Activated T-cell treated with anti-CD3 and anti-CD28 coated beads for 1 hour (primary cell): Measurements from ENCODE around the gene CDH13.

Experiments used
- DNase-seq: peaks from one replicate; pipeline ENCODE4 v3.0.0-alpha.2; 2020; ENCODE audit warnings: low read depth

The CDH13 gene

GRCh38 chr16:82626791-82627261, at the start of gene CDH13:
TSS of gene CDH13 (plus strand) at chr16:82626969.
- DNase-seq: no peak

DNA sequence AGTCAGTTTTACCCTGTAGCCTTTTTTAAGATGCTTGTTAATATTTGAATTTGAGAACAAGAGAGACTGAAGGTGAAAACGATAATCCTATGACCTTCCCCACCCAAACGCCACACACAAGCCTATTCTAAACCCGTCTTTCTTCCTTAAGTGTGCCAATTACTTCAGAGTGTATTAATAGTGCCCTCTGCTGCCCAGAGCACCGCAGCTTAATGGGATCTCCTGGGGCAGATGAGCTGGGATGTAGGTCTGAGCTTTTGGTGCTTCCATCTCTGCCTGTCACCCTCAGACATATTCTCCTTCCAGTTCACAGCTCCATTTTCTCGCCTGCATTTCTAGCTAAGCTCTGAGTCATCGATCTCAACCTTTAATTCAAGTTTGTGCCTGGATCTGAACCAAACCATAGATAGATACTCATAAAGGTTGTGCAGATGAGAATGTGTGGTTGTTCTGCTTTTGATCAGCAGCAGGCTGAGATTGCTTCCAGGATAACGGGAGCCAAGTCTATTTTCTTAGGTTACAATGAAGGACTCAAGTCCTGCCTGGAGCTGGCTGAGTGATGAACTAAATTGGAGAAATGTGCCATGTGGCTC, 46.4 kb upstream of the CDH13 start:
- DNase-seq: no peak

DNA sequence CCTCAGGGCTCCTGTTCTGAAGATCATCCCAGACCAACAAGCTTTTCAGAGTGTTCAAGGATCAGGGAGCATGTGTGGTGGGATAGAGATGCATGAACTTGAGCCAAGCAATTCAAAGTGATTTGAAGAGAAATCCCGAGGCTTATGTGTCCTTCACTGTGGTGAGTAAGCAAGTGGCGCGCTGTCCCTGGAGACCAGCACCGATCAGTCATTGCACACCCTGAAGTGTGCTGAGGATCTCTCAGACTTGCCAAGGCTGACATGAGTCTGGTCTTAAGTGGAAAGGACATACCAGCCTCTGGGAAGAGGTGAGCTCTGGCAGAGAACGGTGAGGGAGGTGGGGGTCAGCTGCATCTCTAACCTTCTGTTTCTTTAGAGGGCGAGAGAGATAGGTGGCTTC, 43.8 kb upstream of the CDH13 start:
- DNase-seq: no peak

GRCh38 chr16:82583422-82583821, 43.3 kb upstream of the CDH13 start:
- DNase-seq: no peak

GRCh38 chr16:82584553-82585152, 42.1 kb upstream of the CDH13 start:
- no peak for DNase-seq

- no peak for DNase-seq
Observed at GRCh38 chr16:82585675-82586074, 41.1 kb upstream of the CDH13 start.

GRCh38 chr16:82586130-82586529, 40.6 kb upstream of the CDH13 start:
- DNase-seq: no peak

GRCh38 chr16:82587289-82587688, 39.5 kb upstream of the CDH13 start:
- no peak for DNase-seq

DNA sequence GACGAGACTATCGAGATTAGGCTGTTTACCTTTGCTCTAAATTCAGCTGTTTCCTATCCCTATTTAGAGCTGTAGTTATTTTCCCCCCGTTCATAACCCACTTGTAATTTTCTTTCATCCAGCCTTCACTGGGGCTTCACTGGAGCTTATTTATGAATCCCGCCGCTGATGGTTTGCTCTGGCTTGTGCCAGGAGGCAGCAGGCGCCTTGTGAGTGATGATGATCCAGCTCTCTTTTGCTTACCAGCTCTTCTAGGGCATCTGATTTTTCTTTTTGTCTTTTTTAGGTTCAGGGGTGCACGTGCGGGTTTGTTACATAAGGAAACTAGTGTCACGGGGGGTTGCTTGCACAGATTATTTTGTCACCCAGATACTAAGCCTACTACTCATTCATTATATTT, 37.4 kb upstream of the CDH13 start:
- no peak for DNase-seq

DNA sequence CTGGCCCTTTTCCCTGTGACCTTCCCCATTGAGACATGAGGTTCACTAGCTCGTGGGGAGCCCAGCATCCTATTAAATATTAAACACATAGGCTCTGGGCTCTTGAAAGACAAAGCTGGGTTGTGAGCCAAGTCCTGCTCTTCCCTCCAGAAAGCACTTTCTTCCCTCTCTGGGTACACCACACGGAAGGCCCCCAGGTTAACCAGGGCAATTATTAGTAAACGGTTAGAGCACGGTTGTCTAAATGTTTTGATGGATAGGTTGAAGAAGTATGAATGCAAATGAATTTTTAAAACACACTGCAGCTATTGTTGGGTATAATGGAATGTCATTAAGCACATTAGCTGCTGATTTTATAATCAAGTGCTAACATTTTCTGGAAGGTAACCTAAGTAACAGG, 32.7 kb upstream of the CDH13 start:
- no peak for DNase-seq

DNA sequence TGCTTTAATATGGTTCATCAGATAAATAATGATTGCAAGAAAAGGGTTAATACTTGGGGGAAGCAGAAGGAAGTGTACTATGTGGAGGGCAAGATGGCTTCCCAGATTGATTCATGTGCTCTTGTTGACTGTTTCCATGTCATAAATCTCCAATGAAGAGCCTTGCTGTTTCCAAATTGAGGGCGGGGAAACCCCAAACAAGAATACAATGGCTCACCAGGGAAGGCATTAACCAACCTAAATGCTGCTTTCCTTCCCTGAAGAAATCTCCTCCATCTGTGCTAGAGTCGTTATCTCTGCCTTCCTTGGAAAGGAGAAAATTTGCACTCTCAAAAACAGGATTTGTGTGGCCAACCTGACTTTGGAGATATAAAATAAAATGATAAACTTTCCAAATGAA, 28.0 kb upstream of the CDH13 start:
- DNase-seq: no peak

DNA sequence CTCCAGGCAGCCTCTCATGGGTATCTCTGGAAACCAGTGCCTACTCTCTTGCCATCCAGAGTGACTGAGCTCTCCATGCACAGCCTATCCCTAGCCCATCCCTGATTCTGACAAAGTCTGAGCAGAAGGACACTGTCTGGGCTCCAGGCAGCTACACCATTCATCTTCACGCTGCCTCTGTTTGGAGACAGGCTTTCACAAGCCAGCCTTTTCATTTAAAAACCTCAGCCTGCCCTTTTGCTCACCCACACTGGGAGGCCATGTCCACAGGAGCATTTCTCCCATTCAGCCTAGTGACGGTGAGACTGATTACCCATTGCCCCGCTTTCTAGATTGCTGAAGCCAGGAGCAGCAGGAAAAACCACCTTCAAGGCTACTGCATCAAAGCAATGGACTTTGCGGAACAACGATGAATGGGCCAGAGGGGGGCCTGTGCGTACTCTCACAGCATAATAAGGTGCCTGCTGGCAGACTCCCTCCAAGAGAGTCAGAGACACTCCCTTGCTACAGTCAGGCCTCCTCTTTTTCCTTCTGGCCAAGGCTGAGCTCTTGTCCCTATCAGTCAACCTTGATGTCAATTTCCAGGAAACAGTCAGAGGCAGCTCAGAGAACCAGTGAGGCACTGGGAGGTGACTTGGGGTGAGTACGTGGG, 24.7 kb upstream of the CDH13 start:
- no peak for DNase-seq

GRCh38 chr16:82603784-82604411, 22.9 kb upstream of the CDH13 start:
- no peak for DNase-seq

- no peak for DNase-seq
Observed at GRCh38 chr16:82605076-82605475, 21.7 kb upstream of the CDH13 start.

- DNase-seq: no peak
Observed at GRCh38 chr16:82605863-82606620, 20.7 kb upstream of the CDH13 start.

- no peak for DNase-seq
Observed at GRCh38 chr16:82609140-82609539, 17.6 kb upstream of the CDH13 start.

- DNase-seq: no peak
Observed at GRCh38 chr16:82612263-82612662, 14.5 kb upstream of the CDH13 start.

DNA sequence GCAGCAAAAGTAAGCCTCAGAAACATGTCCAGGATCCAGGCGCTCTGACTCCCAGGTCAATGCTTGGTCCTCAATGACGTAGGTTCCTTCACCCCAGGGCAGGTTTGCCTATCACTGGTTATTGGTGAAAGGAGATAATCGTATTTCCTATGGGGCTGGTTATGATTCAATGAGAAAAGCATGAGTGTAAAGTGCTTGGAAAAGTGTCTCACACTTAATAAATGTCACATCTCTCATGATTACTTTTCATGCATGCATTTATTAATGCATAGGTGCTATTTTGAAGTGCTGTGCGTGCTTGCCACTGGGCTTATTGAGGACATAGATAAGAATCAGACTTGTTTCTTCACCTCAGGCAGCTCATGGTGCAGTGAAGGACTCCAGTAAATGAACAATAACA, 10.4 kb upstream of the CDH13 start:
- DNase-seq: no peak

DNA sequence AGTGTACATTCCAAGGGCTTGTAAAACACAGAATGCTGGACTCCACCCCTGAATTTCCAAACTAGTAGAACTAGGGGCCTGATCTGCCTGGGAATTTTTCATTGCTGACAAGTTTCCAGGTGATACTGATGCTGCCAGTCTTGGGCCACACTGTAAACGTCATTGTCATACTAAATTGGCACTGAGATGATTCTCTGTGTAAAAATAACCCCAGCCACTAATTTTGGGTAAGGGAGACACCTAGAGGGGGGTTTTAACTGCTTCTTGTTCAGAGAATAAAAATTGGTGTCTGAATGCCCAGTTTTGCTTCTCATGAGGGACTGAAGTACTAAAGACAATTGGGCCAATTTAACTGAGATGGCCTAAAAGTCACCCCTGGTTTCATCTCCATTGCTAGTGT, 5.0 kb upstream of the CDH13 start:
- no peak for DNase-seq

DNA sequence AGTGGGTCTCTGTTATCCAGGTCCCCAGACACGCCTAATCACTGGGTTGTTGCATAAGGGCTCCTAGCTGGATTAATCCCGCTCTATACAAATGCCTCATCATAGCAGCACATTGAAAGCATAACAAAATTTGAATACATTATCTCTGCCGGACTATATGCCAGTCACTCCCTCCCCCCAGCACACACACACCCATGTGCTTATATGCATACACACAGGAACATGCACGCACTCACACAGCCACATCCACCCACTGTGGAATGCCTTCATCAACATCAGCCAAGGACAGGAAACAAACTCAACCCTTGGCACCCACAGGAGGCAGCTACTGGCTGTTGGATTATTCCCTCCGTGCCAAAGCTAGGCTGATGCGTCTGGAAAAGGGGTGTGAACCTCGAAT, 3.5 kb upstream of the CDH13 start:
- no peak for DNase-seq

GRCh38 chr16:82625066-82625968, 1.5 kb upstream of the CDH13 start:
- no peak for DNase-seq

DNA sequence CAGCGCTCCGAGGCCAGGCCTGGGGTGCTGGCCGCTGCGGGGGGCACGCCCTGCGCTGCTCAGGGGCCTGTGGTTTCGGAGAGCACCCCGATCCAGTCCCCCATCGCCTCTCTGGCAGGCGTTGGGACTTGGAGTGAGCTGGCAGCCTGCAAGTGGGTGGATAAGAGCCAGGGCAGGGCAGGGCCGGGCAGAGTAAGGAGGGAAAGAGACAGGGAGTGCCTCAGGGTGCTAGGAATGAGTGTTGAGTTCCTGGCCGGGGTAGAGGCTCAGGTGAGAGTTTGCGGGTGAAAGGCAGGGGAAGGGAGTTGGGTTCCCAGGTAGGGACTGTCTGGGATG, 1.3 kb downstream of the CDH13 start:
- no peak for DNase-seq
